ENCODE measurements around the gene INKA2. TPM values are rescaled to one million over a fixed set of nuclear protein-coding genes. Genes with fewer than 3 reads are reported as not detected.
A peak's percentile ranks its signal among the peaks of the same experiment; 100 is the strongest.

Gene INKA2
- total RNA-seq, 1 donor: 4.3 TPM

DNA sequence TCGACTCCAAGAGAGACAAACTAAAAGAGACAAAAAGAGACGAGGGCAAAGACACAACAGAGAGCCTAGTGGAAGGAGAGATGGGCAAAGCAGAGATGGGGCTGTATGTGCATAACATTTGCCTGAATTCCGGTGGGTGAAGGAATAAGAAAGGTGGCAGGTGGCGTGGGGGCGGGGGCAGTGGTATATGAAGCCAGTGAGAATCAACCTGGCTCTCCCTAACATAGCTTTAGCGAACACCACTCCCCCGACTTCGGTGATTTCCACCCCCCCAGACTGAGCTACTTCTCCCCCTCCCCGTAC lies 1.1 kb downstream of the INKA2 start:
- TF ChIP-seq, protein P1, sequence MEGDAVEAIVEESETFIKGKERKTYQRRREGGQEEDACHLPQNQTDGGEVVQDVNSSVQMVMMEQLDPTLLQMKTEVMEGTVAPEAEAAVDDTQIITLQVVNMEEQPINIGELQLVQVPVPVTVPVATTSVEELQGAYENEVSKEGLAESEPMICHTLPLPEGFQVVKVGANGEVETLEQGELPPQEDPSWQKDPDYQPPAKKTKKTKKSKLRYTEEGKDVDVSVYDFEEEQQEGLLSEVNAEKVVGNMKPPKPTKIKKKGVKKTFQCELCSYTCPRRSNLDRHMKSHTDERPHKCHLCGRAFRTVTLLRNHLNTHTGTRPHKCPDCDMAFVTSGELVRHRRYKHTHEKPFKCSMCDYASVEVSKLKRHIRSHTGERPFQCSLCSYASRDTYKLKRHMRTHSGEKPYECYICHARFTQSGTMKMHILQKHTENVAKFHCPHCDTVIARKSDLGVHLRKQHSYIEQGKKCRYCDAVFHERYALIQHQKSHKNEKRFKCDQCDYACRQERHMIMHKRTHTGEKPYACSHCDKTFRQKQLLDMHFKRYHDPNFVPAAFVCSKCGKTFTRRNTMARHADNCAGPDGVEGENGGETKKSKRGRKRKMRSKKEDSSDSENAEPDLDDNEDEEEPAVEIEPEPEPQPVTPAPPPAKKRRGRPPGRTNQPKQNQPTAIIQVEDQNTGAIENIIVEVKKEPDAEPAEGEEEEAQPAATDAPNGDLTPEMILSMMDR (IDR thresholded peaks at IDR 0.05; ENCODE audit: insufficient read depth, low read depth, low read length): no peak
- H3K4me3 ChIP-seq (ENCODE audit: low read depth, low read length): peak overlapping the region; percentile 78
- no peak for DNase-seq (ENCODE audit: low read depth)

DNA sequence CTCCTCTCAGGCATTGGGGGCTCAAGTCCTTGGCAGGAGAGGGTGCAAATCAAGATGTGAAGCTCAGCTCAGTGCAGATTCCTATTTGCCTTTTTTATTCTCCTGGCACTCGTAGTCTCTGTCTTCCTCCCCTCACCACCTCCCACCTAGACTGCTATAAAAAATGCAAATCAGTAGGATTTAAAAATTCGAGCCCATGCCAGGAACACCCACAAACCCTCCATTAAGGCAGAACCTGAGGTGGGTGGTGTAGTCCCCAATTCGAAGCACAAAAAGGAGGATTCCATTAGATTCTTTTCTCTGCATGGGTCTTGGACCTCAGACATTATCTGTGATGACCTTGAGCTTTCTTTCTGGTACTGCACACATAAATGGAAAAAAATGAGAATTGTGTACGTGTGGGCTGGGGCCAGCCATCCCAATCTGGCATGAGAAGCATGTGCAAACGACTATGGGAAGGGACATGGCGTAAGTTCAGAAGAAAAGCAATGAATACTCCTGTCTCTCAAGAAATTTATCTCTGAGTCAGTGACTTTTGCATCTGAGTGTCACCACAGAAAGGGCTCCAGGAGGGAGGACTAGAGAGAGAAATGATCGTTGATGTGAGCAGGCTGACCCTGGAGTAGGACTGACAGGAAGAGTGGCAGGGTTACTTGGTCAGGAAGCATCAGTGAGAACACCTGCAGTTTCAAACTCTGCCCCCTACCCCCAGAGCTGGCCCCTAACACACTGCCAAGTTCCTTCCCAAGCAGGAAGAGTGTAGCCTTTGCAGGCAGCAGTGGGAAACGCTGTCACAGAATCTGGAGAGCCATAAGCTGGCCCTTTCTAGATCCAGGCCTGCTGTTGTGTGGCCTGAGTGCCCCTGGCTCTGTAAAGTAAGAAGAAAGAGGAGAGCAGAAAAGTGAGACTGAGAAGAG lies 1.7 kb downstream of the INKA2 start:
- H3K4me3 ChIP-seq (ENCODE audit: low read depth, low read length): peak overlapping the region; percentile 78
- TF ChIP-seq, protein P1 (IDR thresholded peaks at IDR 0.05; ENCODE audit: insufficient read depth, low read depth, low read length): no peak
- no peak for DNase-seq (ENCODE audit: low read depth)

DNA sequence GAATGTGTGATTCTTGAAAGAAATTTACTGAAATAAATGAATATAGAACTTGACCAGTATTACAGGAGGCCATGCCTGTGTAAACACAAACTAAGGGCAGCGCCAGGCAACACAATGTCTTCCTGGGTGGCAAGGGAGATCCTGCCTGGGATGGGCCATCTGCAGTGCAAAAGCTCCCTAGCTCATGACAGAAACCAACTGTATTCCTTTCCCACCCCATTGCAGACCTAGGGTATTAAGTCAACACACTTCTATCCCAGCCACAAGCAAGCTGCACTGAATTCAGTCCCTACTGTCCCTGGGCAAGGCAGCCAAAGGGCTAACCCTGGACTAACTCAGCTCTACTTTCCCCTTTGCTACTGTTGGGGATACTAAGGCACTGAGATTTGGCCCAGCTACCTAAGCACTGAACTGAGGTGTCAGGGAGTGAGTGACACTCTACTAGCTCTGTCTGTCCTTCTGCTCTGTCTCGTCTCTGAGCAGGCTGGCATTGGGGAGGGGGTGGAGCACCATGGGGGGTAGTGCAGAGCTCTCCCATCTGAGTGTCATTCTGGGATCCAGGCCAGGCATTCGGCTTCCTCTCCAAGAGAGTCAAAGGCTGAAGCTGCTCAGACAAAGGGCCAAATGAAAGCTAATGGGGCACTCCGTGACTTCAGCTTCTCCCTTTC lies 2.5 kb downstream of the INKA2 start:
- TF ChIP-seq, protein P1 (IDR thresholded peaks at IDR 0.05; ENCODE audit: insufficient read depth, low read depth, low read length): no peak
- no peak overlapping the region for H3K4me3 ChIP-seq (ENCODE audit: low read depth, low read length)
- no peak for DNase-seq (ENCODE audit: low read depth)

DNA sequence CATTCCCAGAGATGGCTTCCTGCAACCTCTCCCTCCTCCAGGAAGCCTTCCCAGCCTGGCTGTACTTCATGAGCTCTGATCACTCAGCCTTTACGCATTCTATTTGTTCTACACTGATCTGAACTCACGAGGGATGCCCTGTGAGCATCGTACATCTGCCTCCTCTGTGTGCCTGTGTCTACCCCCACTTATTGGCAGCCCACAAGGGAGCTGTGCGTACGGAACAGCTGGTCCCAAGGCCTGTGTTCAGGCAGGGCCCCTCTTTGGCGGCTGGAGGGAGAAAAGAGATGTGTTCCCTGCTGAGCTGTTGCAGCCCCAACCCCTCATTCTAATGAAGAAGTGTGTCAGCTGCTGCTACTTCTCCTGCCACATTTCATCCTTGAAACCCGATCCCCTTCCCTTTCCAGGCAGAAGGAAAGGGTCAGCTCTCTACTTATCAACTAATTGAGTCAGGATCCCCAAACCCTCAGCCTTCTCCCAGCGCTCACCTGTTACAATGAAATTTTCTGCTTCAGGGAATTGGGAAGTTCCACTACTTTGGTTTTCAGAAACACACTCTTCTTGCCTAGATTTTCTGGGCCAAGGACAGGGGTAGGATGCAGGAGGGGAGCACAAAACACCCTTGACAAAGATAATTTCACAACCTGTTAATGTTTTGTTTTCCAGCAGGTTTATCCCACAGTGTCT lies 3.2 kb downstream of the INKA2 start:
- no peak overlapping the region for H3K4me3 ChIP-seq (ENCODE audit: low read depth, low read length)
- DNase-seq (ENCODE audit: low read depth): peak; percentile 35
- TF ChIP-seq, protein P1 (IDR thresholded peaks at IDR 0.05; ENCODE audit: insufficient read depth, low read depth, low read length): no peak

DNA sequence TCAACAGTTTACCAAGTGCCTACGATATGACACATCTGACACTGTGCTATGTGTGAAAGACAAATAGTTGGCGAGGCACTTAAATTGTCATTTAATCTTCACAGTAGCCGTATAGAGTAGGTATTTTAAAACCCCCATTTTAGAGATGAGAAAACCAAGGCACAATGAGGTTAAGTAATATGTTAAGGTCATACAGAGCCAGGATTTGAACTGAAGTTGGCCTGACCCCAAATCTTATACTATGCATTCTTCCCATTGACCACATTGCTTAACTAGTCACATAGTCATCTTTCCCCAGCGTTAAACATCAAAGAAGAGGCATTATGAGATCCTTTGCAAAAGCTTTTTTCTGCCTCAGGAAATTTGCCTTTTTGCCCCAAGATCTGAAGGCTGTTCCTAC lies 3.9 kb downstream of the INKA2 start:
- TF ChIP-seq, protein P1 (IDR thresholded peaks at IDR 0.05; ENCODE audit: insufficient read depth, low read depth, low read length): no peak
- H3K4me3 ChIP-seq (ENCODE audit: low read depth, low read length): no peak overlapping the region
- DNase-seq (ENCODE audit: low read depth): peak; percentile 18

DNA sequence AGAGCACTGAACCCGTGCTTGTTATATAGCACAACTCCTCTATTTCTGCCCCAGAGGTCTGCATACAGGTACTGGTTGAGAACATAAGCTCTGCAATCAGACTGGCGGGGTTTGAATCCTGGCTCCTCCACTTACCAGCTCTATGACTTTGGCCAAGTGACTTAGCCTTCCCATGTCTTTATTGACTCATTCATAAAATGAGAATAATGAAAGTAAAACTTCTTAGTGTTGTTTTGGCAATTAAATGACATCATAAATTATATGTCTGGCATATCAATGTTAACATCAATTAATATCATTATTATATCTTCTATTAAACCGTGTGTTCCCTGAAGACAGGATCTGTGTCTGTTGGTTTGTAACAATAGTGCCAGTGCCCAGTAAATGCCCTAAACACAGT lies 4.3 kb downstream of the INKA2 start:
- no peak overlapping the region for H3K4me3 ChIP-seq (ENCODE audit: low read depth, low read length)
- DNase-seq (ENCODE audit: low read depth): no peak
- TF ChIP-seq, protein P1 (IDR thresholded peaks at IDR 0.05; ENCODE audit: insufficient read depth, low read depth, low read length): no peak
